ENCODE results near the gene KAT8. TPM values are rescaled to one million over a fixed set of nuclear protein-coding genes. Genes with fewer than 3 reads are reported as not detected.
A peak's percentile ranks its signal among the peaks of the same experiment; 100 is the strongest.

Gene KAT8
- total and polyA plus RNA-seq, 2 of the 13 experiments (the other 11 are each of a cell fraction or from before 2014, with no cell fraction given): 79.0 to 84.2 TPM

DNA sequence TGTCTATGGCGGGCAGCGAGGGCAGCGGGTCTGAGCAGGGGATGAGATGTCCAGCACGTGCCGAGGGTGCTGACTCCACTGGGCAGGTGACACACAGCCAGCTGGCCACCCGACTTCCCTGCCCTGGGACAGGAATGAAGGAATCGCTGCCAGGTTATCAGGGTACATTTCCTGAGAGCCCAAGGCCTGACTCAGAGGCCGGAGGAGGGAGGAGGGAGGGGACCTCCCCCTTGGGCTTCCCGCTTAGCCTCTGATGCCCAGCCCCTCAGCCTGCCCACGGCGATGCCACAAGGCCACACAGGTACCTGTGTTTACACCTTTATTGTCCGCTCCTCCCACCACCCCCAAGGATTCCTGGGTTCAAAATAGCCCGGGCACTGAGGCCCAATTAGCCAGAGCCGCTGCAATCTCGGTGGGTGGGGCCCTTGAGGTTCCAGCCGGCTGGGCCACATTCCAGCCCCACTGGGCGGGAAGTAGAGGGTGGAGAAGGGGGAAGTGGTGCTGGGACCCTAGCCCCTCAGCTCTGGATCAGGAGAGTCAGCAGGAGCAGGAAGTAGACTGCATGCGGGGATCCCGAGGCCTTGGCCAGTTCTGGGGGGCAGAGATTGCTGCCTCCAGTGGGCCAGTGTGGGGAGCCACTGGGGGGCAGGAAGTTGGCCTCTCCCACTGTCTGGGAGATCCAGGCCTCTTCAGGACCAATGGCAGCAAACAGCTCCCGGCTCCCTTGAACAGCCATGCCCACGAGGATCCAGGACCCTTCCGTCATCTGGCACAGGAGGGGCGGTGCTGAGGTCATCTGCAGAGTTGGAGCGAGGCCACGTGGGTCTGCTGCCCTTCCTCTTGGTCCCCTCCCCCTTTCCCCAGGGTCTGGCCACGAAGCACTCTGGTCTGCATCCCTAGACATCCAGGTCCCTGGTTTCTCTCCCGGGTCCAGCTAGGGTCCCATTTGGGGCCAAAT is 21.4 kb downstream of the KAT8 start (continued):
- peak; percentile 6; the same call in 1 of the 2 replicates for TF ChIP-seq SALL1 (CRISPR knock-in tag; IDR thresholded peaks at IDR 0.05)
- no peak for TF ChIP-seq ZNF101 (CRISPR knock-in tag; IDR thresholded peaks at IDR 0.05; ENCODE audit: borderline replicate concordance, low read depth)
- TF ChIP-seq ZNF709 (CRISPR knock-in tag; IDR thresholded peaks at IDR 0.05): peak; percentile 83
- TF ChIP-seq MAF1 (CRISPR knock-in tag; IDR thresholded peaks at IDR 0.05; ENCODE audit: borderline replicate concordance): 0 out of 2 replicates have a peak, but pooled peaks have one; percentile 52
- no peak for TF ChIP-seq MIXL1 (CRISPR knock-in tag; IDR thresholded peaks at IDR 0.05)
- TF ChIP-seq, protein P1, sequence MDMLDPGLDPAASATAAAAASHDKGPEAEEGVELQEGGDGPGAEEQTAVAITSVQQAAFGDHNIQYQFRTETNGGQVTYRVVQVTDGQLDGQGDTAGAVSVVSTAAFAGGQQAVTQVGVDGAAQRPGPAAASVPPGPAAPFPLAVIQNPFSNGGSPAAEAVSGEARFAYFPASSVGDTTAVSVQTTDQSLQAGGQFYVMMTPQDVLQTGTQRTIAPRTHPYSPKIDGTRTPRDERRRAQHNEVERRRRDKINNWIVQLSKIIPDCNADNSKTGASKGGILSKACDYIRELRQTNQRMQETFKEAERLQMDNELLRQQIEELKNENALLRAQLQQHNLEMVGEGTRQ (IDR thresholded peaks at IDR 0.05; ENCODE audit: low read depth, low read length): peak; percentile 42
- TF ChIP-seq, protein P1 (CRISPR knock-in tag; IDR thresholded peaks at IDR 0.05; ENCODE audit: borderline replicate concordance): peak; percentile 72; the same call in 1 of the 2 replicates
- peak; percentile 20 for TF ChIP-seq IKZF4 (CRISPR knock-in tag; IDR thresholded peaks at IDR 0.05; ENCODE audit: borderline replicate concordance, low read depth, not compliant biosample characterization)
- peak in 1 of 2 experiments; percentile 0; a peak in 2 of 4 replicates for TF ChIP-seq POLR2A (IDR thresholded peaks at IDR 0.05; ENCODE audit: insufficient read depth in 1 of 2, low read depth in 2 of 2, low read length in 2 of 2)
- no peak for TF ChIP-seq KDM6A (CRISPR knock-in tag; IDR thresholded peaks at IDR 0.05; ENCODE audit: low read depth)
- no peak for TF ChIP-seq ZNF772 (CRISPR knock-in tag; IDR thresholded peaks at IDR 0.05)
- TF ChIP-seq ZEB1 (IDR thresholded peaks at IDR 0.05; ENCODE audit: insufficient replicate concordance, low read depth): peak; percentile 60
- TF ChIP-seq ZFP37 (CRISPR knock-in tag; IDR thresholded peaks at IDR 0.05; ENCODE audit: borderline replicate concordance): no peak
- TF ChIP-seq ZNF891 (CRISPR knock-in tag; IDR thresholded peaks at IDR 0.05): peak; percentile 40; the same call in 1 of the 2 replicates
- TF ChIP-seq MEF2D (CRISPR knock-in tag; IDR thresholded peaks at IDR 0.05): 0 out of 2 replicates have a peak, but pooled peaks have one; percentile 22
- TF ChIP-seq, protein P2, sequence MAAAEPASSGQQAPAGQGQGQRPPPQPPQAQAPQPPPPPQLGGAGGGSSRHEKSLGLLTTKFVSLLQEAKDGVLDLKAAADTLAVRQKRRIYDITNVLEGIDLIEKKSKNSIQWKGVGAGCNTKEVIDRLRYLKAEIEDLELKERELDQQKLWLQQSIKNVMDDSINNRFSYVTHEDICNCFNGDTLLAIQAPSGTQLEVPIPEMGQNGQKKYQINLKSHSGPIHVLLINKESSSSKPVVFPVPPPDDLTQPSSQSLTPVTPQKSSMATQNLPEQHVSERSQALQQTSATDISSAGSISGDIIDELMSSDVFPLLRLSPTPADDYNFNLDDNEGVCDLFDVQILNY (CRISPR knock-in tag; conservative IDR thresholded peaks at IDR 0.05): 0 out of 2 replicates have a peak, but pooled peaks have one; percentile 43
- TF ChIP-seq FOXA1 (IDR thresholded peaks at IDR 0.05): no peak
- 0 out of 2 replicates have a peak, but pooled peaks have one; percentile 6 for TF ChIP-seq FOXA1 (CRISPR knock-in tag; IDR thresholded peaks at IDR 0.05)
- peak; percentile 46; the same call in 1 of the 2 replicates for TF ChIP-seq HOXA3 (CRISPR knock-in tag; IDR thresholded peaks at IDR 0.05)
- peak; percentile 59 for TF ChIP-seq ZNF781 (CRISPR knock-in tag; IDR thresholded peaks at IDR 0.05; ENCODE audit: borderline replicate concordance, not compliant biosample characterization)
- TF ChIP-seq, protein P3, sequence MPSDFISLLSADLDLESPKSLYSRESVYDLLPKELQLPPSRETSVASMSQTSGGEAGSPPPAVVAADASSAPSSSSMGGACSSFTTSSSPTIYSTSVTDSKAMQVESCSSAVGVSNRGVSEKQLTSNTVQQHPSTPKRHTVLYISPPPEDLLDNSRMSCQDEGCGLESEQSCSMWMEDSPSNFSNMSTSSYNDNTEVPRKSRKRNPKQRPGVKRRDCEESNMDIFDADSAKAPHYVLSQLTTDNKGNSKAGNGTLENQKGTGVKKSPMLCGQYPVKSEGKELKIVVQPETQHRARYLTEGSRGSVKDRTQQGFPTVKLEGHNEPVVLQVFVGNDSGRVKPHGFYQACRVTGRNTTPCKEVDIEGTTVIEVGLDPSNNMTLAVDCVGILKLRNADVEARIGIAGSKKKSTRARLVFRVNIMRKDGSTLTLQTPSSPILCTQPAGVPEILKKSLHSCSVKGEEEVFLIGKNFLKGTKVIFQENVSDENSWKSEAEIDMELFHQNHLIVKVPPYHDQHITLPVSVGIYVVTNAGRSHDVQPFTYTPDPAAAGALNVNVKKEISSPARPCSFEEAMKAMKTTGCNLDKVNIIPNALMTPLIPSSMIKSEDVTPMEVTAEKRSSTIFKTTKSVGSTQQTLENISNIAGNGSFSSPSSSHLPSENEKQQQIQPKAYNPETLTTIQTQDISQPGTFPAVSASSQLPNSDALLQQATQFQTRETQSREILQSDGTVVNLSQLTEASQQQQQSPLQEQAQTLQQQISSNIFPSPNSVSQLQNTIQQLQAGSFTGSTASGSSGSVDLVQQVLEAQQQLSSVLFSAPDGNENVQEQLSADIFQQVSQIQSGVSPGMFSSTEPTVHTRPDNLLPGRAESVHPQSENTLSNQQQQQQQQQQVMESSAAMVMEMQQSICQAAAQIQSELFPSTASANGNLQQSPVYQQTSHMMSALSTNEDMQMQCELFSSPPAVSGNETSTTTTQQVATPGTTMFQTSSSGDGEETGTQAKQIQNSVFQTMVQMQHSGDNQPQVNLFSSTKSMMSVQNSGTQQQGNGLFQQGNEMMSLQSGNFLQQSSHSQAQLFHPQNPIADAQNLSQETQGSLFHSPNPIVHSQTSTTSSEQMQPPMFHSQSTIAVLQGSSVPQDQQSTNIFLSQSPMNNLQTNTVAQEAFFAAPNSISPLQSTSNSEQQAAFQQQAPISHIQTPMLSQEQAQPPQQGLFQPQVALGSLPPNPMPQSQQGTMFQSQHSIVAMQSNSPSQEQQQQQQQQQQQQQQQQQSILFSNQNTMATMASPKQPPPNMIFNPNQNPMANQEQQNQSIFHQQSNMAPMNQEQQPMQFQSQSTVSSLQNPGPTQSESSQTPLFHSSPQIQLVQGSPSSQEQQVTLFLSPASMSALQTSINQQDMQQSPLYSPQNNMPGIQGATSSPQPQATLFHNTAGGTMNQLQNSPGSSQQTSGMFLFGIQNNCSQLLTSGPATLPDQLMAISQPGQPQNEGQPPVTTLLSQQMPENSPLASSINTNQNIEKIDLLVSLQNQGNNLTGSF (CRISPR knock-in tag; IDR thresholded peaks at IDR 0.05): 0 out of 2 replicates have a peak, but pooled peaks have one; percentile 16
- TF ChIP-seq DNMT3B (CRISPR knock-in tag; conservative IDR thresholded peaks at IDR 0.05): no peak

Data from HepG2 (cell line).